GM23338 (cell line): ENCODE data around the gene CAPN14. TPM values are rescaled to one million over a fixed set of nuclear protein-coding genes. Genes with fewer than 3 reads are reported as not detected.

Experiments
- ATAC-seq: fragments of 200-7000 bp; cut with Tn5 transposase; 3 replicates; pipeline ENCODE4 v1.9.1; 2020
- DNase-seq: peaks from one replicate; pipeline ENCODE4 v3.0.0-alpha.2; 2015; ENCODE audit warnings: low spot score
- H2AFZ ChIP-seq: fragments of 200-600 bp; sonication (generic); 2 replicates; pipeline ENCODE4 v1.8.0; 2016; ENCODE audit warnings: antibody characterized with exemption, mild to moderate bottlenecking, moderate library complexity
- H3F3A ChIP-seq: fragments of 200-600 bp; sonication (generic); replicated peaks from 2 replicates; pipeline ENCODE4 v1.8.0; 2017; ENCODE audit warnings: antibody characterized with exemption, mixed run types, low read depth
- H3K27ac ChIP-seq: fragments of 200-600 bp; sonication (generic); 2 replicates; pipeline ENCODE4 v1.6.1; 2016; ENCODE audit warnings: low read depth
- H3K27me3 ChIP-seq: fragments of 200-600 bp; sonication (generic); 2 replicates; pipeline ENCODE4 v1.8.0; 2016; ENCODE audit warnings: mild to moderate bottlenecking, mixed run types, moderate library complexity; ENCODE audit not compliant: insufficient read depth
- H3K36me3 ChIP-seq: fragments of 200-600 bp; sonication (generic); 2 replicates; pipeline ENCODE4 v1.8.0; 2016; ENCODE audit warnings: mild to moderate bottlenecking; ENCODE audit not compliant: insufficient read depth
- H3K4me1 ChIP-seq: fragments of 200-600 bp; sonication (generic); 2 replicates; pipeline ENCODE4 v1.8.0; 2016; ENCODE audit warnings: mild to moderate bottlenecking, moderate library complexity; ENCODE audit not compliant: insufficient read depth
- H3K4me2 ChIP-seq: fragments of 200-600 bp; sonication (generic); 2 replicates; pipeline ENCODE4 v1.7.1; 2017; ENCODE audit warnings: mixed run types
- H3K4me3 ChIP-seq: fragments of 200-600 bp; sonication (generic); 2 replicates; pipeline ENCODE4 v1.6.1; 2016; ENCODE audit warnings: mixed run types
- H3K79me2 ChIP-seq: fragments of 200-600 bp; sonication (generic); replicated peaks from 2 replicates; pipeline ENCODE4 v1.8.0; 2017; ENCODE audit warnings: mild to moderate bottlenecking; ENCODE audit not compliant: insufficient read depth
- H3K9me2 ChIP-seq: fragments of 200-600 bp; sonication (generic); 2 replicates; pipeline ENCODE4 v1.8.0; 2017; ENCODE audit not compliant: insufficient read depth
- H4K20me1 ChIP-seq: fragments of 200-600 bp; sonication (generic); replicated peaks from 2 replicates; pipeline ENCODE4 v1.8.0; 2017; ENCODE audit warnings: mild to moderate bottlenecking; ENCODE audit not compliant: insufficient read depth
- H3K27ac Mint-ChIP-seq: 2 replicates; pipeline ENCODE4 v1.8.0; 2020; ENCODE audit warnings: inconsistent platforms, mild to moderate bottlenecking, moderate library complexity, mixed read lengths
- H3K27me3 Mint-ChIP-seq: 3 replicates; pipeline ENCODE4 v1.8.0; 2022; ENCODE audit warnings: low read depth, mild to moderate bottlenecking, moderate library complexity, mixed read lengths, inconsistent platforms; ENCODE audit not compliant: insufficient read depth, poor library complexity
- H3K36me3 Mint-ChIP-seq: 3 replicates; pipeline ENCODE4 v1.8.0; 2021; ENCODE audit warnings: low read depth, mild to moderate bottlenecking, inconsistent platforms, moderate library complexity, mixed read lengths
- H3K4me1 Mint-ChIP-seq: 3 replicates; pipeline ENCODE4 v1.8.0; 2020; ENCODE audit warnings: mild to moderate bottlenecking, inconsistent platforms, mixed read lengths
- H3K4me3 Mint-ChIP-seq: 3 replicates; pipeline ENCODE4 v1.8.0; 2021; ENCODE audit warnings: moderate library complexity, mild to moderate bottlenecking, inconsistent platforms, mixed read lengths
- H3K9me3 Mint-ChIP-seq: 3 replicates; pipeline ENCODE4 v1.8.0; 2020; ENCODE audit warnings: moderate library complexity, mild to moderate bottlenecking, inconsistent platforms, mixed read lengths
- CREB1 ChIP-seq: fragments of 250-450 bp; sonication (Bioruptor Pico); IDR thresholded peaks from 2 replicates; pipeline ENCODE4 v1.5.0; 2020; ENCODE audit warnings: low read depth, mild to moderate bottlenecking, moderate library complexity
- ETS1 ChIP-seq: IDR thresholded peaks from 2 replicates; pipeline ENCODE4 v1.6.1; 2016; ENCODE audit warnings: antibody characterized with exemption
- EZH2 ChIP-seq: fragments of 200-600 bp; sonication (generic); IDR thresholded peaks from one replicate; pipeline ENCODE4 v1.8.0; 2017; ENCODE audit warnings: antibody characterized with exemption, mild to moderate bottlenecking, low read depth; ENCODE audit not compliant: unreplicated experiment
- EZH2phosphoT487 ChIP-seq: fragments of 200-600 bp; sonication (generic); IDR thresholded peaks from one replicate; pipeline ENCODE4 v1.8.1; 2018; ENCODE audit warnings: antibody characterized with exemption; ENCODE audit not compliant: unreplicated experiment
- JUNB ChIP-seq: IDR thresholded peaks from one replicate; pipeline ENCODE4 v1.6.1; 2016; ENCODE audit warnings: antibody characterized with exemption; ENCODE audit not compliant: unreplicated experiment
- NANOG ChIP-seq: IDR thresholded peaks from 2 replicates; pipeline ENCODE4 v1.6.1; 2016; ENCODE audit warnings: antibody characterized with exemption, borderline replicate concordance
- POLR2AphosphoS5 ChIP-seq: IDR thresholded peaks from 2 replicates; pipeline ENCODE4 v1.6.1; 2016; ENCODE audit warnings: antibody characterized with exemption, low read depth
- REST ChIP-seq: IDR thresholded peaks from one replicate; pipeline ENCODE4 v1.6.1; 2018; ENCODE audit warnings: antibody characterized with exemption; ENCODE audit not compliant: unreplicated experiment
- STAT1 ChIP-seq: IDR thresholded peaks from one replicate; pipeline ENCODE4 v1.6.1; 2016; ENCODE audit warnings: antibody characterized with exemption; ENCODE audit not compliant: unreplicated experiment
- ZNF114 ChIP-seq: fragments of 250-450 bp; sonication (Bioruptor Pico); IDR thresholded peaks from 2 replicates; pipeline ENCODE4 v1.5.0; 2020; ENCODE audit warnings: mild to moderate bottlenecking, moderate library complexity
- ZNF331 ChIP-seq: fragments of 250-450 bp; sonication (Bioruptor Pico); IDR thresholded peaks from 2 replicates; pipeline ENCODE4 v1.5.0; 2020; ENCODE audit warnings: low read depth, mild to moderate bottlenecking, moderate library complexity
- polyA plus RNA-seq: library from polyadenylated mRNA; unstranded; fragments of >200 nt; fragmentation: Nextera tagmentation; extraction: Ambion mirVana; gene quantifications from 2 replicates; pipeline ENCODE4 v1.2.1, GENCODE V29; 2016
- total RNA-seq: library from RNA; depleted of rRNA; stranded (reverse); fragments of >200 nt; shearing (Covaris generic); gene quantifications from 2 replicates; pipeline ENCODE4 v1.2.3, GENCODE V29; 2014
- TF ChIP-seq, protein P1 (sequence below): fragments of 250-450 bp; sonication (Bioruptor Pico); IDR thresholded peaks from 2 replicates; pipeline ENCODE4 v1.5.0; 2020; ENCODE audit warnings: mild to moderate bottlenecking, moderate library complexity
- TF ChIP-seq, protein P2 (sequence below), 2 experiments: fragments of 200-600 bp in 1 of 2; sonication (generic) in 1 of 2; conservative IDR thresholded peaks; 2 replicates each; pipeline versions ENCODE4 v1.5.1 to v1.6.1; 2016 to 2017; ENCODE audit warnings: antibody characterized with exemption in 2 of 2, low read depth in 2 of 2, mild to moderate bottlenecking in 2 of 2, moderate library complexity in 1 of 2

The CAPN14 gene
- total and polyA plus RNA-seq, 2 experiments from 2014 or later, result 0.15 TPM; not detected in 1

GRCh38 chr2:31213601-31214443 is 3.5 kb downstream of the CAPN14 start:
- ATAC-seq (no peak), DNase-seq (no peak)
- no peaks in the 10 kb centered on the region for H4K20me1 ChIP-seq
- no peak overlapping the region for H3K4me2 ChIP-seq
- no peak overlapping the region for H3K4me3 ChIP-seq
- H3K27me3 Mint-ChIP-seq, result peaks cover 2% of the 10 kb centered on the region
- H3K27ac Mint-ChIP-seq, result no peak overlapping the region
- no peaks in the 10 kb centered on the region; the same call in none of the 3 replicates for H3K4me1 Mint-ChIP-seq
- H2AFZ ChIP-seq, result no peak overlapping the region
- no peaks in the 10 kb centered on the region for H3K4me1 ChIP-seq
- H3K27ac ChIP-seq, result no peak overlapping the region
- H3K4me3 Mint-ChIP-seq, result no peak overlapping the region
- no peaks in the 10 kb centered on the region for H3K36me3 ChIP-seq
- TF ChIP-seq, protein P1, sequence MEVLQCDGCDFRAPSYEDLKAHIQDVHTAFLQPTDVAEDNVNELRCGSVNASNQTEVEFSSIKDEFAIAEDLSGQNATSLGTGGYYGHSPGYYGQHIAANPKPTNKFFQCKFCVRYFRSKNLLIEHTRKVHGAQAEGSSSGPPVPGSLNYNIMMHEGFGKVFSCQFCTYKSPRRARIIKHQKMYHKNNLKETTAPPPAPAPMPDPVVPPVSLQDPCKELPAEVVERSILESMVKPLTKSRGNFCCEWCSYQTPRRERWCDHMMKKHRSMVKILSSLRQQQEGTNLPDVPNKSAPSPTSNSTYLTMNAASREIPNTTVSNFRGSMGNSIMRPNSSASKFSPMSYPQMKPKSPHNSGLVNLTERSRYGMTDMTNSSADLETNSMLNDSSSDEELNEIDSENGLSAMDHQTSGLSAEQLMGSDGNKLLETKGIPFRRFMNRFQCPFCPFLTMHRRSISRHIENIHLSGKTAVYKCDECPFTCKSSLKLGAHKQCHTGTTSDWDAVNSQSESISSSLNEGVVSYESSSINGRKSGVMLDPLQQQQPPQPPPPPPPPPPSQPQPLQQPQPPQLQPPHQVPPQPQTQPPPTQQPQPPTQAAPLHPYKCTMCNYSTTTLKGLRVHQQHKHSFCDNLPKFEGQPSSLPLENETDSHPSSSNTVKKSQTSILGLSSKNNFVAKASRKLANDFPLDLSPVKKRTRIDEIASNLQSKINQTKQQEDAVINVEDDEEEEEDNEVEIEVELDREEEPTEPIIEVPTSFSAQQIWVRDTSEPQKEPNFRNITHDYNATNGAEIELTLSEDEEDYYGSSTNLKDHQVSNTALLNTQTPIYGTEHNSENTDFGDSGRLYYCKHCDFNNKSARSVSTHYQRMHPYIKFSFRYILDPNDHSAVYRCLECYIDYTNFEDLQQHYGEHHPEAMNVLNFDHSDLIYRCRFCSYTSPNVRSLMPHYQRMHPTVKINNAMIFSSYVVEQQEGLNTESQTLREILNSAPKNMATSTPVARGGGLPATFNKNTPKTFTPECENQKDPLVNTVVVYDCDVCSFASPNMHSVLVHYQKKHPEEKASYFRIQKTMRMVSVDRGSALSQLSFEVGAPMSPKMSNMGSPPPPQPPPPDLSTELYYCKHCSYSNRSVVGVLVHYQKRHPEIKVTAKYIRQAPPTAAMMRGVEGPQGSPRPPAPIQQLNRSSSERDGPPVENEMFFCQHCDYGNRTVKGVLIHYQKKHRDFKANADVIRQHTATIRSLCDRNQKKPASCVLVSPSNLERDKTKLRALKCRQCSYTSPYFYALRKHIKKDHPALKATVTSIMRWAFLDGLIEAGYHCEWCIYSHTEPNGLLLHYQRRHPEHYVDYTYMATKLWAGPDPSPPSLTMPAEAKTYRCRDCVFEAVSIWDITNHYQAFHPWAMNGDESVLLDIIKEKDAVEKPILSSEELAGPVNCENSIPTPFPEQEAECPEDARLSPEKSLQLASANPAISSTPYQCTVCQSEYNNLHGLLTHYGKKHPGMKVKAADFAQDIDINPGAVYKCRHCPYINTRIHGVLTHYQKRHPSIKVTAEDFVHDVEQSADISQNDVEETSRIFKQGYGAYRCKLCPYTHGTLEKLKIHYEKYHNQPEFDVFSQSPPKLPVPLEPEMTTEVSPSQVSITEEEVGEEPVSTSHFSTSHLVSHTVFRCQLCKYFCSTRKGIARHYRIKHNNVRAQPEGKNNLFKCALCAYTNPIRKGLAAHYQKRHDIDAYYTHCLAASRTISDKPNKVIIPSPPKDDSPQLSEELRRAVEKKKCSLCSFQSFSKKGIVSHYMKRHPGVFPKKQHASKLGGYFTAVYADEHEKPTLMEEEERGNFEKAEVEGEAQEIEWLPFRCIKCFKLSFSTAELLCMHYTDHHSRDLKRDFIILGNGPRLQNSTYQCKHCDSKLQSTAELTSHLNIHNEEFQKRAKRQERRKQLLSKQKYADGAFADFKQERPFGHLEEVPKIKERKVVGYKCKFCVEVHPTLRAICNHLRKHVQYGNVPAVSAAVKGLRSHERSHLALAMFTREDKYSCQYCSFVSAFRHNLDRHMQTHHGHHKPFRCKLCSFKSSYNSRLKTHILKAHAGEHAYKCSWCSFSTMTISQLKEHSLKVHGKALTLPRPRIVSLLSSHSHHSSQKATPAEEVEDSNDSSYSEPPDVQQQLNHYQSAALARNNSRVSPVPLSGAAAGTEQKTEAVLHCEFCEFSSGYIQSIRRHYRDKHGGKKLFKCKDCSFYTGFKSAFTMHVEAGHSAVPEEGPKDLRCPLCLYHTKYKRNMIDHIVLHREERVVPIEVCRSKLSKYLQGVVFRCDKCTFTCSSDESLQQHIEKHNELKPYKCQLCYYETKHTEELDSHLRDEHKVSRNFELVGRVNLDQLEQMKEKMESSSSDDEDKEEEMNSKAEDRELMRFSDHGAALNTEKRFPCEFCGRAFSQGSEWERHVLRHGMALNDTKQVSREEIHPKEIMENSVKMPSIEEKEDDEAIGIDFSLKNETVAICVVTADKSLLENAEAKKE (CRISPR knock-in tag), result no peak
- TF ChIP-seq ZNF114 (no peak), EZH2 (no peak), ETS1 (no peak), REST (no peak), POLR2AphosphoS5 (no peak), CREB1 (CRISPR knock-in tag) (no peak), EZH2phosphoT487 (no peak), NANOG (no peak), JUNB (no peak), ZNF331 (CRISPR knock-in tag) (no peak), STAT1 (no peak)
- TF ChIP-seq, protein P2, sequence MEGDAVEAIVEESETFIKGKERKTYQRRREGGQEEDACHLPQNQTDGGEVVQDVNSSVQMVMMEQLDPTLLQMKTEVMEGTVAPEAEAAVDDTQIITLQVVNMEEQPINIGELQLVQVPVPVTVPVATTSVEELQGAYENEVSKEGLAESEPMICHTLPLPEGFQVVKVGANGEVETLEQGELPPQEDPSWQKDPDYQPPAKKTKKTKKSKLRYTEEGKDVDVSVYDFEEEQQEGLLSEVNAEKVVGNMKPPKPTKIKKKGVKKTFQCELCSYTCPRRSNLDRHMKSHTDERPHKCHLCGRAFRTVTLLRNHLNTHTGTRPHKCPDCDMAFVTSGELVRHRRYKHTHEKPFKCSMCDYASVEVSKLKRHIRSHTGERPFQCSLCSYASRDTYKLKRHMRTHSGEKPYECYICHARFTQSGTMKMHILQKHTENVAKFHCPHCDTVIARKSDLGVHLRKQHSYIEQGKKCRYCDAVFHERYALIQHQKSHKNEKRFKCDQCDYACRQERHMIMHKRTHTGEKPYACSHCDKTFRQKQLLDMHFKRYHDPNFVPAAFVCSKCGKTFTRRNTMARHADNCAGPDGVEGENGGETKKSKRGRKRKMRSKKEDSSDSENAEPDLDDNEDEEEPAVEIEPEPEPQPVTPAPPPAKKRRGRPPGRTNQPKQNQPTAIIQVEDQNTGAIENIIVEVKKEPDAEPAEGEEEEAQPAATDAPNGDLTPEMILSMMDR (conservative IDR thresholded peaks at IDR 0.05; ENCODE audit: low read depth in 2 of 2), result no peak
- H3K9me2 ChIP-seq, result no peaks in the 10 kb centered on the region
- H3K9me3 Mint-ChIP-seq, result no peaks in the 10 kb centered on the region; the same call in 2 of the 3 replicates
- no peaks in the 10 kb centered on the region for H3K36me3 Mint-ChIP-seq
- no peaks in the 10 kb centered on the region for H3F3A ChIP-seq
- no peaks in the 10 kb centered on the region for H3K79me2 ChIP-seq
- no peaks in the 10 kb centered on the region for H3K27me3 ChIP-seq
